GM18507 (cell line): ENCODE measurements around the gene FUOM.

ENCODE experiments used
- DNase-seq: peaks from one replicate; pipeline ENCODE4 v3.0.0; 2011; ENCODE audit warnings: low read depth; ENCODE audit not compliant: insufficient read length; ENCODE audit errors: extremely low spot score
- FAIRE-seq: peaks from 2 replicates; lab custom pipeline; 2011; peaks lifted over from hg19 to GRCh38; lab: Jason Lieb, UNC

The FUOM gene, protein sequence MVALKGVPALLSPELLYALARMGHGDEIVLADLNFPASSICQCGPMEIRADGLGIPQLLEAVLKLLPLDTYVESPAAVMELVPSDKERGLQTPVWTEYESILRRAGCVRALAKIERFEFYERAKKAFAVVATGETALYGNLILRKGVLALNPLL

DNA sequence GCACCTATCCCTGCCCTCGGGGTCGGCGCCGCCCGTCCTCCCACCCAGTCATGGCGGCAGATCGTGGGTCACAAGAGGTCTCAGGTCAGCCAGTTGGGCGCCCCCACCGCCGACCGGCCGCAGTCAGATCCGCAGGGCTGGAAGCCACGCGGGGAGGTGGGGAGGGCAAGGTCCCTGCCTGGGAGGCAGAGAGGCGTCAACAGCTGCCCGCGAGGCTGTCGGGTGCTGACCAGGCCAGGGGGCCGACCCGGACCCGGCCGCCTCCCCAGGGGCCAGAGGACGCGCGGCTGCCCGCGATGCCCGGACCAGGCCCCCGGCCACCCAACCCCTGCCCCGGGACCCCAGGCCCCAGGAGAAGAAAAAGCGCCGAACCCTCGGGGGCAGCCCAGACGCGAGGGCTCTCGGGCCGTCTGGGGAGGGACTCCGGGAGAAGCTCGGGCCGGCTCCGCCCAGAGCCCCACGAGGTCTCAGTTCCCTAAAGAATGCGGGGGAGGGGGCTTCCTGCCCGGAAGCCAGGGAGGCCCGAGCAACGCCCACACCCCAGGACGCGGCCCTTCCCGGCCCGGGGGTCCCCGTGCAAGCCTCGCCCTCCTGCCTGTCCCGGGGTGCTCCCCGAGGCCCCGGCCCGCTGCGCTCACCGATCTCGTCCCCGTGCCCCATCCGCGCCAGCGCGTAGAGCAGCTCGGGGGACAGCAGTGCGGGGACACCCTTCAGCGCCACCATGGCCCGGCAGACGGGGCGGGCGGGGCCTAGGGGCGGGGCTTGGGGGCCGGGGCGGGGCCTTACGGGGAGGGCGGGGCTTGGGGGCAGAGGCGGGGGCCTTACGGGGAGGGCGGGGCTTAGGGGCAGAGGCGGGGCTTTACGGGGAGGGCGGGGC is at the start of gene FUOM:
Gene FUOM, minus strand, starts transcription at position 735 of the 877 bp plus-strand sequence. Its CDS starts 12 bp downstream, at position 723.
- FAIRE-seq (peak; percentile 77), DNase-seq (peak; percentile 94)

DNA sequence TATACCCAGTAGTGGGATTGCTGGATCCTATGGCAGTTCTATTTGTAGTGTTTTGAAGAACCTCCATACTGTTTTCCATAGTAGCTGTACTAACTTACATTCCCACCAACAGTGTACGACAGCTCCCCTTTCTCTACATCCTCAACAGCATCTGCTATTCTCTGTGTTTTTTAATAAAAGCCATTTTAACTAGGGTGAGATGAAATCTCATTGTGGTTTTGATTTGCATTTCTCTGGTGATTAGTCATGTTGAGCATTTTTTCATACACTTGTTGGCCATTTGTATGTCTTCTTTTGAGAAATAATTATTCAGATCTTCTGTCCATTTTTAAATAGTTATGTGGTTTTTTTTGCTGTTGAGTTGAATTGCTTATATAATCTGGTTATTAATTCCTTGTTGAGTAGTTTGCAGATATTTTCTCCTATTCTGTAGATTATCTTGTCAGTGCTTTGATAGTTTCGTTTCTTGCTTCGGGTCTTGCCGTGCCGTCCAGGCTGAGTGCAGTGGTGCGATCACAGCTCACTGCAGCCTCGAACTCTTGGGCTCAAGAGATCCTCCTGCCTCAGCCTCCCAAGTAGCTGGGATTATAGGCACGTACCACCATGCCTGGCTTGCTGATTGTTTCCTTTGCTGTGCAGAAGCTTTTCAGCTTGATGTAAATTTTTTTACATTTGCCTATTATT is 48.2 kb upstream of the FUOM start:
- DNase-seq, result no peak
- FAIRE-seq, result peak; percentile 92

DNA sequence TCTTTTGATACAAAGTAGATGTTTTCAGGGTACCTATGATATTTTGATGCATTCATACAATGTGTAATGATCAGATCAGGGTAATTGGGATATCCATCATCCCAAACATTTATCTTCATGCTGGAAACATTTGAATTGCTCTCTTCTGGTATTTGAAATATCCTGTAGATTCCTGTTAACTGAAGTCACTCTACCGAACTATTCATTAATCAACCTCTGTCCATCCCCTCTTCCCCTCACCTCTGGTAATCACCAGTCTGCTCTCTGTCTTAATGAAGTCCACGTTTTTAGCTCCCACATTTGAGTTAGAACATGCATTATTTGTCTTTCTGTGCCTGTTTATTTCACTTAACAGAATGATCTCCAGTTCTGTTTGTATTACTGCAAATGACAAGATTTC is 47.5 kb upstream of the FUOM start:
- no peak for FAIRE-seq
- no peak for DNase-seq

DNA sequence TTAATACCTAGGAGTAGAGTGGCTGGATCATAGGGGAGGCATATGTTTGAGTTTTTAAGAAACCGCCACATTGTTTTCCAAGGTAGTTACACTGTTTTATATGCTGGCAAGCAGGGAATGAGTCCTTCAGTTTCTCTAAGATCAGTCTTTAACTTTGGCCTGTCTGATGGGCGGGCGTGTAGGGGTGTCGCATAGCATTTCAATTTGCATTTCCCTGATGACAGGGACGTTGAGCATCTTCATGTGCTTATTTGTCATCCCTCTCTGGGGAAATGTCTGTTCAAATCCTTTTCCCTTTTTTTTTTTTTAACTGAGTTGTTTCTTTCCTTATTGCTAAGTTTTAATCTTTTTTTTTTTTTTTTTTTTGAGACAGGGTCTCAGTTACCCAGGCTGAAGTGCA is 46.0 kb upstream of the FUOM start:
- DNase-seq (no peak), FAIRE-seq (no peak)

DNA sequence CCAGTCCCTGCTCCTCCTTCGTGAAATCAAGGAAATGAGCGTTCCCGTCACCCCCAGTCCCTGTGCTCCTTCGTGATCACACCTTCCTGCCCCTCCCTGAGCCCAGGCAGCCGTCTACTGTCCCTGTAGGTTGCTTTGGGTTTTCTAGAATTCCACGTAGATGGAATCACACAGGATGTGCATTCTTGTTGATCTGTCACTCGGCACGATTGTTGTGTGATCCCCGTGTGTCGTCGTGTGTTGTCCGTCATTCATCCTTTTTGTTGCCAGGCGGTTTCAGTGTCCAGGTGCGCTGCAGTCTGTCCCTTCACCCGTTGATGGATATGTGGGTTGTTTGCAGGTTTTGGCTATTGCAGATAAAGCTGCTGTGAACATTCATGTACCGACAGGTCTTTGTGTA is 45.5 kb upstream of the FUOM start:
- DNase-seq (no peak), FAIRE-seq (no peak)

DNA sequence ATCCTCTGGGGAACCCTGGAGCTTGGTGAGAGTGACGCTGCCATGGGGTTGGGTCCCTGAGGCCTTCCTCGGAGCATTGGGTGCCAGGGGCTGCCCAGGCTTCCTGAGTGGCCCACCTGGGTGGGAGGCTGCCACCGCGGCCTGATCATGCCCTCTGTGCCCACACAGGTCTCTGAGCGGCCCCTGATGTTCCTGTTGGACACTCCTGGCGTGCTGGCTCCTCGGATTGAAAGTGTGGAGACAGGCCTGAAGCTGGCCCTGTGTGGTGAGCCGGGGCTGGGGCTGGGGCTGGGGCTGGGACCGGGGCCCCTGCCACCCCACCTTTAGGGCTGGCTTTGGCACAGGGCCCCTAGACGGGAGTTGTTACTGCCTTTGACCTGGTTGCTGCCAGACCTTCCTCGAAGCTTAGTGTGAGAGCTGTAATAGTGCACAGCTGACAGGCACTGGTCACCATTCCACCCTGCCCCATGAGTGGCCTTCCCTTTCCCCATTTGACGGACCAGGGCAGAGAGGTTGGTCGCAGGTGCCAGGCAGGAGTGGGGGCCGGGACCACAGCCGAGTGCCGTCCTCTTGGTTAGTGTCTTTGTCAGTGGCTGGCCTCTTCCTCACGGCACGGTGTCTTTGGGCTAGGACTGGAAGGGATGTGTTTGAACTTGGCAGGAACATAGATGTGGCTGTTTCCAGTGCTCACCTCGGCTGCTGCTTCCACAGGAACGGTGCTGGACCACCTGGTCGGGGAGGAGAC is 44.3 kb upstream of the FUOM start:
- DNase-seq, result no peak
- FAIRE-seq, result no peak

DNA sequence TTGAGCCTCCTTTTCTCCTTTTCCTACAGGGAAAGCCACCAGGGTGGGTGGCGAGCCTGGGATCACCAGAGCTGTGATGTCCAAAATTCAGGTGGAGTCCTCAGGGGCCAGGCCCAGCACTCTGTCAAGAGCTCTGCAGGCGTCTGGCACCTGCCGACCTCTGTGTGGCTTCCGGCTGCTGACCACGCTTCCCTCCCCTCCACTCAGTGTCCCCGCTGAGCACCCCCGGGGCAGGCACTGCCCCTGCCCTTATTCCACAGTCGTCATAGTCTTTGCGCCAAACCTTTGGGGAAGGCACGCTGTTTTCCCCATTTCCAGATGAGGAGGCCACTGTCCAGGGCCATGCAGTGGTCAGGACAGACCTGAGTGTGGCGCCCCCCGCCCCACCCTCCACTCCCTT is 43.7 kb upstream of the FUOM start:
- DNase-seq, result no peak
- no peak for FAIRE-seq

DNA sequence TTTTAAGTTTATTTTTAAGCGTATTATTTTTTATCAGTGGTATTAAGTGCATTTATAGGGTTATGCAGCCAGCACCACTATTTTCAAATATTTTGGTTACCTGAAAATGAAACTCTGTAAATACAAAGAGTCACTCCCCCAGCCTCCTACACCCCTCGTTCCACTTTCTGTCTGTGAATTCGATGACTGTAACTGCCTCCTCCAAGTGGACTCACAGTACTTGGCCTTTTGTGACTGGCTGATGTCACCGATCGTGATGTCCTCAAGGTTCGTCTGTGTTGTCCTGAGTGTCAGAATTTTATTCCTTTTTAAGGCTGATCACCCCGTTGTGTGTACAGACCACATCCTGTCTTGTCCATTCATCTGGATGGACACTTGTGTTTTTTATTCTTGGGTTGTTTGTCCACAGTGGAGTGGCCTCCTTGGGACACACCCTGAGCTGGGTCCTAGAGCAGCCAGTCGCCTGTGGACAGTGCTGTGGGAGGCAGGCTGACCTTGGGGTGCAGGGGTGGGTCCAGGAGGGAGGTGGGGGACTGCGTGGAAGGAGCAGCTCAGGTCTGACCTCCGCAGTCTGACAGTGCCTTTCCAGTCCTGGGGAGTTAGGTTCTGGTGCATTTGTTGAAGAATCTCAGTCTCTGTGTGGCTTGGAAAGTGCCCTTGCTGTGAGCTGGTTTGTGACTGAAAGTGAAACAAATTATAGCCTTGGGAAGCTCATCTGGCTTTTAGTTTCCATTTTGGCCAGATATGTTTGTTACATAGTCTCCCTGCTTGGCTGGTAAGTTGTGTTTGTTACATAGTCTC is 43.0 kb upstream of the FUOM start:
- DNase-seq, result no peak
- FAIRE-seq, result peak; percentile 94

DNA sequence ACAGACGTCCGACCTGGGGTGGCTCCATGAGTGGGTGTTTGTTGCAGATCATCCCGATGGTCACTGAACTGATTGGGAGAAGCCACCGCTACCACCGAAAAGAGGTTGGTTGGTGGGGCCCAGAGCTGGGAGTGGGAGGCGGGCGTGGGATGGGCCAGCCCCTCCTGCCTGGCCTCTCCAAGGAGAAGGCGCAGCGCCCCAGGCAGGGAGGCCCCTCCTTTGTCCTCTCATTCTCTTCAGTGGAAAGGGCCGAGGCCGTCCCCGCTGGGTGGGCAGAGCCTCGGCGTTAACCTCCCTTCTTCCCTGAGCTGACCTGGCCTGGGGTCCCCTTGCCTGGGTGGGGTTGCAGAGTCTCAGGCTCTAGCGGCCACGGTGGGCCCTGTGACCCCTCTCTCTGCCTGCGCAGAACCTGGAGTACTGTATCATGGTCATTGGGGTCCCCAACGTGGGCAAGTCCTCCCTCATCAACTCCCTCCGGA is 41.3 kb upstream of the FUOM start:
- no peak for FAIRE-seq
- no peak for DNase-seq

DNA sequence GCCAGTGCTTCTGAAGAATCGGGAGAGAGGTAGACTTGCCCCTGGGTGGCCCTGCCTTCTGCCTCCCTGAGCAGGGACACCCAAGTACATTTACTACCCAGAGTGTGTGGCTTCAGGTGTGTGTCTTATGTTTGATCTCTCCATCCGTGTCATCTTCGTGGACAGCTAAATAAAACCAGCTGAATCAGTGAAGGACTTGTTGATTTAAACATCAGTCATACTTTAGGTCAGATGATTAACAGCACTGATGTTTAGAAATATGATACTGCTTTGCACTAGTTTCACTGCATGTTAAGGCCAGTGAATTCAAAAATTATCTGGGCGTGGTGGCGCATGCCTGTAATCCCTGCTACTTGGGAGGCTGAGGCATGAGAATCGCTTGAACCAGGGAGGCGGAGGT is 40.1 kb upstream of the FUOM start:
- FAIRE-seq (no peak), DNase-seq (no peak)

DNA sequence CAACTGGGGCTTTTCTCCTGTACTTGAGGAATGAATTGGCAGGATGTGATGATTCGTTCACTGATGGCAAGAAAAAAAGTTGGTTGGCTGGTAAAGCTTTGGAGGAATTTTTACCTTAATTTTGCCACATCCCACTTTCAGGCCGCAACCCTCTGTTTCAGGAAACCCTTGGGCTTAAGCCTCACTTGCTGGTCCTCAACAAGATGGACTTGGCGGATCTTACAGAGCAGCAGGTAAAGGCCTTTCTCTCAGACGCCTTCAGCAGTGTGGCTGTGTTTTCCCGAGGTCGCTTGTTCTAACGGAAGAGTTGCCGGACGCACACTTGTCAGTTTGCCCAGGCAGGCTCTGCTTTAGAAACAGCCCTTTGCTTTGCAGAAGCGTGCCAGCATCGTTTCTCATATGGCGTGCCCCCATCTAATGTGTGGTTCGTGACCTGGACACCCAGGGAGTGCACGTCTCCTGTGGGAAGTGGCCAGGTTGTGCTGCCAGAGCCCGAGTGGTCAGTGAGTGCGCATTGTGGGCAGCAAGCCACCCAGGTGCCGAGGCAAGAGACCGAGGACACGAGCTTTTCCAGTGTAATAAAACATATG is 38.3 kb upstream of the FUOM start:
- DNase-seq (no peak), FAIRE-seq (no peak)

DNA sequence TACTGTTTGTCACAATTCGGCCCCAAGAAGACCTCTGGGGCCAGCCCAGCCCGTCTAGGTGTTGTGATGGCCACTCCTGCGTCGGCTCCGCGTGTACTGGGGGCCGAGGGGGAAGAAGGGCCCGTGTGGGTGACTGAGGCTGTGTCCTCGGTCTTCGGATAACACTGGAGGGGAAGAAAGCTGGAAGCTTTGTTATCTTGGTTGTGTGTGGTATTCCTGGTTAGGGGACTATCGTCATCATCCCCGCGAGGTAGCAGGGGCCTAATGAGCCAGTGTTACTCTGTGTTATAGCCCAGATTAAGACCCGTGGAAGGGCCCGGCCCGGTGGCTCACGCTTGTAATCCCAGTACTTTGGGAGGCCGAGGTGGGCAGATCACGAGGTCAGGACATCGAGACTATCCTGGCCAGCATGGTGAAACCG is 37.0 kb upstream of the FUOM start:
- no peak for FAIRE-seq
- no peak for DNase-seq

DNA sequence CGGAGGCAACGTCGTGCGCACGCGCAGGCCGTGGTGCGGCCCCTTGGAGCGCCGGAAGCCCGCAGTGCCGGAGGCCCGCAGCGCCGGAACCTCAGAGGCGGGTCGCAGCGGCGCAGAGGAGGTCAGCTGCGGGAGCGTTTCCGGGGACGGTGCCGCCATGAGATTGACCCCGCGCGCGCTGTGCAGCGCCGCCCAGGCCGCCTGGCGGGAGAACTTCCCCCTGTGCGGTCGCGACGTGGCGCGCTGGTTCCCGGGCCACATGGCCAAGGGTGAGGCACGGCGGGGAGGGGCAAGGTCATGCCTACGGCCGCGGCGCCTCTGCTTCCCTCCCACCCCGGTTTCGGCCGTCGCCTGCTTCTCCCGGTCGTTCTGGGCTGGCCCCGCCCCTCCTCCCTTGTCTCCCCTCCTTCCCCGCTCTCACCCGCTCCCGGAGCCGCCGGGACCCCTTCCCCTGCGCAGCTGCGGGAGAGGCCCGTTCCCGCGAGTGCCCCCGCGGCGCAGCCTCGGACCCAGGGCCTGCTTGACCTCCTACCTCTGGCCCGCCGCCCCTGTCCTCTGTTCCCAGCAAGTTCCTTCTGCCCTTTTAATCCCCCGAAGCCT is 36.3 kb upstream of the FUOM start, which contains the start of gene MTG1:
Gene MTG1, plus strand, starts transcription at position 94 of the 600 bp plus-strand sequence. Its CDS starts 64 bp downstream, at position 158.
- peak; percentile 91 for DNase-seq
- FAIRE-seq, result no peak

DNA sequence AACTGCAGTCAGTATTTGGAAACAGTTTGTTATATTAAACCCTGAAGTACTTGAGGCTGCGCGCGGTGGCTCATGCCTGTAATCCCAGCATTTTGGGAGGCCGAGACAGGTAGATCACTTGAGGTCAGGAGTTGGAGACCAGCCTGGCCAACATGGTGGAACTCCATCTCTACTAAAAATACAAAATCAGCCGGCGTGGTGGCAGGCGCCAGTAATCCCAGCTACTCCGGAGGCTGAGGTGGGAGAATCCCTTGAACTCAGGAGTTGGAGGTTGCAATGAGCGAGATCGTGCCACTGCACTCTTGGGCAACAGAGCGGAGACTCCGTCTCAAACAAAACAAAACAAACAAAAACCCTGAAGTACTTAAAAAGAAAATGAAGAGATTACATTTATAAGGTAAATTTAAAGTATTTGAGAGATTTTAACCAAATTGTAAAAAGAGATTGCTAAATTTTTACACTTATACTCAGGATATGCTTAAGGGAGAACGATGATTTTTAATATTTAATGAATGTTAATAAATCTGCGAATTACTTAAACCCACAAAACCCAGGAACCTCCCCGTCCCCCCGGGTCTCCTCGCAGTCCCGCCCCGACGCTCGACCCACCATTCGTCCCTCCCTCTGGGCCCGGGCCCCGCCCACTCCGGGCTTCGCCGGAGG is 35.7 kb upstream of the FUOM start:
- no peak for DNase-seq
- FAIRE-seq, result peak; percentile 96

DNA sequence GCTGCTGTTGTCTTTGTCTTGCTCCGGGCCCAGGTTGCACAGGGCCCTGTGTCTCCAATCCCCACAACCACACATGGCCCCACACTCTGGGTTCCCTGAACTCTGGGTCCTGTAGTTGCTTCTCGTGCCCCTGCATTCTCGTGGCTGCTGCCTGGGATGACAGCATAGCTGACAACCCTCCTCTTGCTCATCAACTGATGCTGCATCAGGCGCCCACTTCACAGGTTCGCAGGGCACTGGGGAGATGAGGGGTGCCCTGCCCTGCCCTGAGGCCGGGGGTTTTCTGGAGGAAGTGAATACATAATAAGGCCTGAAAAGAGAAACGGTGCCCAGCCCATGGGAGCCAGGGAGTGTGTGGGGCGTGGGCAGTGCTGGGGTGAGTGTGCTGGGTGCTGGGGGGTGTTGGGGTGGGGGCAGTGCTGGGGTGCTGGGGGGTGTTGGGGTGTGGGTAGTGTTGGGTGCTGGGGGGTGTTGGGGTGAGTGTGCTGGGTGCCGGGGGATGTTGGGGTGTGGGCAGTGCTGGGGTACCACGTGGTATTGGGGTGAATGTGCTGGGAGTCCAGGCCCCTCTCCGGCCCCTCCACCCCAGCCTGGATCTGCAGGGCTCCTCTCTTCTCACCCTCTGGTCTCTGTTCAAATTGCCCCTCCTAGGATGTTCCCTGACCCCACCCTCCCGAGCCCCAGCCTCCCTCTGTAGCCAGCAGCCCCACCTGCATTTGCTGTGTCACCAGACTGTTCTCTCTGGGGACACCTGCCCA is 34.1 kb upstream of the FUOM start:
- no peak for DNase-seq
- no peak for FAIRE-seq

DNA sequence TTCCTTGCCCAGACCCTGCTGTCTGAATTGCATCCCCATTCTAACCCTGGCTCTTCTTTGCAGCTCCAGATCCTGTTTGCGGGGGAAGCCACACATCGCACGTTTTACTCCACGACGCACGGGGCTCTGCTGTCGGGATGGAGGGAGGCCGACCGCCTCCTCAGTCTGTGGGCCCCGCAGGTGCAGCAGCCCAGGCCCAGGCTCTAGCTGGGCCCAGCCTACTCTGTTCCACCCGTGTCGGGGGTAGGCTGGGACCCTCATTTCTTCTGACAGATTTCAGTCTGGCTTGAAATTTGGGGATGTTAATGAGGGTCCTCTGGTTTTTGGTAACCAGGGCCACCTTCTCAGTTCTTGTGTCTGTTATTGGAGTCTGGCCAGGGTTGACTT is 33.4 kb upstream of the FUOM start:
- no peak for FAIRE-seq
- DNase-seq, result no peak

DNA sequence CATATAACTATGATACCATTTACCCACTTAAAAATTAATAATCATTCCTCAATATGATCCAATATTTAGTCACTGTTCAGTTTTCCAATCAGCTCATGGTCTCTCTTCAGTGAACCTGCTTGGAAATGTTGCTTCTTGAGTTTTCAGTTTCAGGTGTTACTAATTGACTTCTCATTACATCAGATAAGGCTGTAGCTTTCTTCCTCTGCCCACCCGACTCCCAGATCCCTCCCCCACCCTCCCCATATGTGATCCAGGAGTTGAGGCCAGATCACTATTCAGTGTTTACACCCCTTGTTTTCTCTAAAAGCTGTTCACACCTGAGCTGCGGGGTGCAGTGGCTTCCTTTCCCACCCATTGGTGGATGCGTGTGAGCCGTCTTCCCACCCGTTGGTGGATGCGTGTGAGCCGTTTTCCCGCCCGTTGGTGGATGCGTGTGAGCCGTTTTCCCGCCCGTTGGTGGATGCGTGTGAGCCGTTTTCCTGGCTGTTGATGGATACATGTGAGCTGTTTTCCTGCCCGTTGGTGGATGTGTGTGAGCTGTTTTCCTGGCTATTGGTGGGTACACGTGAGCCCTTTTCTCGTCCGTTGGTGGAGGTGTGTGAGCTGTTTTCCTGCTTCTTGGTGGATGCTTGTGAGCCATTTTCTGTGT is 32.9 kb upstream of the FUOM start:
- FAIRE-seq (no peak), DNase-seq (no peak)
